DND-41 (cell line): ENCODE measurements around the gene RASGEF1B.

ENCODE experiments used
- EZH2 ChIP-seq: IDR thresholded peaks from 3 replicates; pipeline ENCODE4 v1.6.1; 2012; ENCODE audit warnings: borderline replicate concordance, low read depth, mild to moderate bottlenecking, moderate library complexity, low read length, inconsistent platforms; ENCODE audit not compliant: severe bottlenecking
- TF ChIP-seq, protein P1 (sequence below): IDR thresholded peaks from 2 replicates; pipeline ENCODE4 v1.5.1; 2012; ENCODE audit warnings: borderline replicate concordance, low read length, moderate library complexity, mild to moderate bottlenecking; ENCODE audit not compliant: poor library complexity, severe bottlenecking; ENCODE audit errors: extremely low read depth

DNA sequence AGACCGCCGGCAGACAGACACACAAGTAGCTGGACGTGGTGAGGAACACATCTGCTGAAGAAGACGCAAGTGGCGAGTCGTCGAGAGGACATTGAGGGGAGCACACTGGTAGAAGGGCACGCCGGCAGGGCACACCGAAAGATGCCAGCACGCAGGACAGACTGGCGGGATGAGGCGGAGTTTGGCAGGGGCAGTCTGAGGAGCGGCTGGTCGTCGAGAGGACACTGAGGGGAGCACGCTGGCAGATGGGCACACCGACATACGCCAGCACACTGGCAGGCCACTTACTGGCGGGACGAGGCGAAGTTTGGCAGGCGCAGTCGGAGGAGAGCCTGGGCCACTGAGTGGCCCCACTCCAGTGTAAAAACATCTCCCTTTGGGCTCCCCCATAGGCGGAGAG is 42.1 kb downstream of the RASGEF1B start:
- TF ChIP-seq, protein P1, sequence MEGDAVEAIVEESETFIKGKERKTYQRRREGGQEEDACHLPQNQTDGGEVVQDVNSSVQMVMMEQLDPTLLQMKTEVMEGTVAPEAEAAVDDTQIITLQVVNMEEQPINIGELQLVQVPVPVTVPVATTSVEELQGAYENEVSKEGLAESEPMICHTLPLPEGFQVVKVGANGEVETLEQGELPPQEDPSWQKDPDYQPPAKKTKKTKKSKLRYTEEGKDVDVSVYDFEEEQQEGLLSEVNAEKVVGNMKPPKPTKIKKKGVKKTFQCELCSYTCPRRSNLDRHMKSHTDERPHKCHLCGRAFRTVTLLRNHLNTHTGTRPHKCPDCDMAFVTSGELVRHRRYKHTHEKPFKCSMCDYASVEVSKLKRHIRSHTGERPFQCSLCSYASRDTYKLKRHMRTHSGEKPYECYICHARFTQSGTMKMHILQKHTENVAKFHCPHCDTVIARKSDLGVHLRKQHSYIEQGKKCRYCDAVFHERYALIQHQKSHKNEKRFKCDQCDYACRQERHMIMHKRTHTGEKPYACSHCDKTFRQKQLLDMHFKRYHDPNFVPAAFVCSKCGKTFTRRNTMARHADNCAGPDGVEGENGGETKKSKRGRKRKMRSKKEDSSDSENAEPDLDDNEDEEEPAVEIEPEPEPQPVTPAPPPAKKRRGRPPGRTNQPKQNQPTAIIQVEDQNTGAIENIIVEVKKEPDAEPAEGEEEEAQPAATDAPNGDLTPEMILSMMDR = no peak
- TF ChIP-seq EZH2 = no peak
